Keratinocyte (primary cell): ENCODE data around the gene GPC5. TPM values are rescaled to one million over a fixed set of nuclear protein-coding genes. Genes with fewer than 3 reads are reported as not detected.

Source experiments
- DNase-seq: peaks from one replicate; pipeline ENCODE4 v3.0.0-alpha.2; 2011; ENCODE audit warnings: low read depth, missing footprints, low spot score
- FAIRE-seq: peaks from 2 replicates; lab custom pipeline; 2011; peaks lifted over from hg19 to GRCh38; lab: Jason Lieb, UNC
- H2AFZ ChIP-seq: 2 replicates; pipeline ENCODE4 v1.6.0; 2012; ENCODE audit warnings: low read length, control low read depth, inconsistent platforms; ENCODE audit not compliant: control insufficient read depth
- H3K27ac ChIP-seq: 2 replicates; pipeline ENCODE4 v1.5.1; 2011; ENCODE audit warnings: low read length; ENCODE audit not compliant: control insufficient read depth, insufficient read depth
- H3K27me3 ChIP-seq: 3 replicates; pipeline ENCODE4 v1.6.0; 2011; ENCODE audit warnings: low read length; ENCODE audit not compliant: control insufficient read depth, insufficient read depth; ENCODE audit errors: extremely low read depth
- H3K36me3 ChIP-seq, 2 experiments: 2 replicates in 1 of 2; 3 replicates in 1 of 2; pipeline ENCODE4 v1.5.1; 2011; ENCODE audit warnings: low read length in 2 of 2, mild to moderate bottlenecking in 1 of 2; ENCODE audit not compliant: control insufficient read depth in 2 of 2, insufficient read depth in 2 of 2; ENCODE audit errors: extremely low read depth in 1 of 2
- H3K4me1 ChIP-seq: 3 replicates; pipeline ENCODE4 v1.5.1; 2011; ENCODE audit warnings: low read length; ENCODE audit not compliant: control insufficient read depth, insufficient read depth; ENCODE audit errors: extremely low read depth
- H3K4me2 ChIP-seq: 3 replicates; pipeline ENCODE4 v1.6.0; 2011; ENCODE audit warnings: low read depth, low read length; ENCODE audit not compliant: control insufficient read depth, insufficient read depth; ENCODE audit errors: extremely low read depth
- H3K4me3 ChIP-seq, 3 experiments: fragments of 200-600 bp in 1 of 3; sonication (generic) in 1 of 3; 2 replicates in 2 of 3; 3 replicates in 1 of 3; pipeline ENCODE4 v1.5.1; 2011 to 2016; ENCODE audit warnings: low read length in 3 of 3, mild to moderate bottlenecking in 3 of 3, control low read depth in 2 of 3, inconsistent platforms in 1 of 3, low read depth in 1 of 3, mixed read lengths in 1 of 3, mixed run types in 1 of 3, moderate library complexity in 1 of 3; ENCODE audit not compliant: control insufficient read depth in 2 of 3, insufficient read depth in 2 of 3; ENCODE audit errors: extremely low read depth in 1 of 3
- H3K79me2 ChIP-seq: 2 replicates; pipeline ENCODE4 v1.6.0; 2012; ENCODE audit warnings: low read length; ENCODE audit not compliant: control insufficient read depth, insufficient read depth
- H3K9ac ChIP-seq: 3 replicates; pipeline ENCODE4 v1.6.0; 2011; ENCODE audit warnings: low read length; ENCODE audit not compliant: control insufficient read depth, insufficient read depth; ENCODE audit errors: extremely low read depth
- H3K9me1 ChIP-seq: 3 replicates; pipeline ENCODE4 v1.6.0; 2011; ENCODE audit warnings: low read length; ENCODE audit not compliant: control insufficient read depth, insufficient read depth; ENCODE audit errors: extremely low read depth
- H3K9me3 ChIP-seq: 2 replicates; pipeline ENCODE4 v1.5.1; 2012; ENCODE audit warnings: low read depth, low read length; ENCODE audit not compliant: control insufficient read depth
- H4K20me1 ChIP-seq: 3 replicates; pipeline ENCODE4 v1.6.0; 2011; ENCODE audit warnings: low read length; ENCODE audit not compliant: control insufficient read depth, insufficient read depth; ENCODE audit errors: extremely low read depth
- EZH2 ChIP-seq: IDR thresholded peaks from one replicate; pipeline ENCODE4 v1.6.1; 2012; ENCODE audit warnings: inconsistent platforms, mild to moderate bottlenecking, low read length, moderate library complexity
- dilution Hi-C: fragments of 300-500 bp; cut with MboI; formaldehyde crosslinking; loops from one replicate; pipeline ENCODE4 v1.7.0; 2020; ENCODE audit warnings: low sequenced_read_pairs; ENCODE audit not compliant: extremely low pct_ligation_motif_present
- polyA plus RNA-seq, 5 experiments: library from polyadenylated mRNA; depleted of rRNA in 3 of 5; stranded (reverse) in 3 of 5; stranded (forward) in 1 of 5; unstranded in 1 of 5; fragments of >200 nt; gene quantifications; 1 replicate in 1 of 5; 2 replicates in 3 of 5; 3 replicates in 1 of 5; pipeline versions ENCODE4 v1.2.1 to v1.2.3, GENCODE V29; 2011 to 2012; ENCODE audit warnings: missing spikeins in 2 of 5, low read depth in 1 of 5, low replicate concordance in 1 of 5
- TF ChIP-seq, protein P1 (sequence below), 3 experiments: IDR thresholded peaks in 1 of 3; conservative IDR thresholded peaks in 1 of 3; optimal IDR thresholded peaks in 1 of 3; 2 replicates in 2 of 3; 3 replicates in 1 of 3; pipeline versions ENCODE3 to v1.5.1; 2011; ENCODE audit warnings: low read length in 3 of 3, mild to moderate bottlenecking in 3 of 3, moderate library complexity in 2 of 3, control low read depth in 1 of 3, inconsistent platforms in 1 of 3; ENCODE audit not compliant: insufficient read depth in 2 of 3; ENCODE audit errors: extremely low read depth in 1 of 3

Gene GPC5
- polyA plus RNA-seq, 1 donor (not counting 4 experiments of a cell fraction or from before 2014, with no cell fraction given) = 0.10 TPM

DNA sequence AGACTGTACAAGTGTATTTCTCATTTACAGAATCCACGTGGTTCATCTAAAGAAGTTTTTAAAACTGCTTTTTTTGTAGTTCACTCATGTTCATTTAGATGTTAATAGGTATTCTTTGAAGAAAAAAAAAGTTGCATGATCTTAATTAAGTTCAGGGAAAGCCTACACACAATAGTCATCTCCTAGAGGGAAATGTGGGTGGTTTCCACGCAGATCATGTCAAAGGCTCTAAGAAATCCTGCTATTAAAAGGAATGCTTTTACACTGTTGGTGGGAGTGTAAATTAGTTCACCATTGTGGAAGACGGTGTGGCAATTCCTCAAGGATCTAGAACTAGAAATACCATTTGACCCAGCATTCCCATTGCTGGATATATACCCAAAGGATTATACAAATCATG is 312.3 kb downstream of the GPC5 start:
- H3K4me2 ChIP-seq = no peak overlapping the region
- no peaks in the 10 kb centered on the region for H3K9me3 ChIP-seq
- no peak overlapping the region for H3K27ac ChIP-seq
- no peaks in the 10 kb centered on the region for H3K36me3 ChIP-seq
- FAIRE-seq (no peak), DNase-seq (no peak)
- no peak overlapping the region for H3K4me3 ChIP-seq
- dilution Hi-C loops = no loop called here
- no peaks in the 10 kb centered on the region for H3K4me1 ChIP-seq
- H3K79me2 ChIP-seq = no peaks in the 10 kb centered on the region
- no peaks in the 10 kb centered on the region for H3K27me3 ChIP-seq
- H4K20me1 ChIP-seq = no peaks in the 10 kb centered on the region
- H3K9me1 ChIP-seq = no peaks in the 10 kb centered on the region
- H3K9ac ChIP-seq = no peak overlapping the region
- TF ChIP-seq, protein P1, sequence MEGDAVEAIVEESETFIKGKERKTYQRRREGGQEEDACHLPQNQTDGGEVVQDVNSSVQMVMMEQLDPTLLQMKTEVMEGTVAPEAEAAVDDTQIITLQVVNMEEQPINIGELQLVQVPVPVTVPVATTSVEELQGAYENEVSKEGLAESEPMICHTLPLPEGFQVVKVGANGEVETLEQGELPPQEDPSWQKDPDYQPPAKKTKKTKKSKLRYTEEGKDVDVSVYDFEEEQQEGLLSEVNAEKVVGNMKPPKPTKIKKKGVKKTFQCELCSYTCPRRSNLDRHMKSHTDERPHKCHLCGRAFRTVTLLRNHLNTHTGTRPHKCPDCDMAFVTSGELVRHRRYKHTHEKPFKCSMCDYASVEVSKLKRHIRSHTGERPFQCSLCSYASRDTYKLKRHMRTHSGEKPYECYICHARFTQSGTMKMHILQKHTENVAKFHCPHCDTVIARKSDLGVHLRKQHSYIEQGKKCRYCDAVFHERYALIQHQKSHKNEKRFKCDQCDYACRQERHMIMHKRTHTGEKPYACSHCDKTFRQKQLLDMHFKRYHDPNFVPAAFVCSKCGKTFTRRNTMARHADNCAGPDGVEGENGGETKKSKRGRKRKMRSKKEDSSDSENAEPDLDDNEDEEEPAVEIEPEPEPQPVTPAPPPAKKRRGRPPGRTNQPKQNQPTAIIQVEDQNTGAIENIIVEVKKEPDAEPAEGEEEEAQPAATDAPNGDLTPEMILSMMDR (optimal IDR thresholded peaks at IDR 0.05 in 1 of 3, IDR thresholded peaks at IDR 0.05 in 1 of 3, conservative IDR thresholded peaks at IDR 0.05 in 1 of 3; ENCODE audit: extremely low read depth in 1 of 3, insufficient read depth in 2 of 3, low read length in 3 of 3) = no peak
- no peak for TF ChIP-seq EZH2
- H2AFZ ChIP-seq = no peak overlapping the region

DNA sequence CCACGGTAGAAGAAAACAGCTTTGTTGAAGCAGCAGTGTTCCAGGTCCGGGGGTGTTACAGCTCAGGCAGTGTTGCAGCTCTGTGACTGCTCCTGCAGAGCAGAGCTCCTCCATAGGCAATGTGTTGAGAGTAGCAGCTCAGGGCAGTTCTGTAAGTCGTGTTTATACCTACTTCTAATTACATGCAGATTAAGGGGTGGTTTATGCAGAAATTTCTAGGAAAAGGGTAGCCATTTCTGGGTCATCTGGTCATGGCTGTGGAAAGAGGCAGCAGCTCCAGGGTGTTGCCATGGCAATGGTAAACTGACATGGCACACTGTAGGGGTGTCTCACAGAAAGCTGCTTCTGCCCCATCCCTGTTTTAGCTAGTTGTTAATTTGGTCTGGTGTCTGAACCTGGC is 316.4 kb downstream of the GPC5 start:
- no peak for DNase-seq
- no peak overlapping the region for H3K4me3 ChIP-seq
- dilution Hi-C loops = no loop called here
- H3K9ac ChIP-seq = no peak overlapping the region
- H3K9me1 ChIP-seq = no peaks in the 10 kb centered on the region
- H3K4me2 ChIP-seq = no peak overlapping the region
- no peak for FAIRE-seq
- no peaks in the 10 kb centered on the region for H3K4me1 ChIP-seq
- TF ChIP-seq, protein P1 (optimal IDR thresholded peaks at IDR 0.05 in 1 of 3, IDR thresholded peaks at IDR 0.05 in 1 of 3, conservative IDR thresholded peaks at IDR 0.05 in 1 of 3; ENCODE audit: extremely low read depth in 1 of 3, insufficient read depth in 2 of 3, low read length in 3 of 3) = no peak
- TF ChIP-seq EZH2 = no peak
- H3K27ac ChIP-seq = no peak overlapping the region
- H3K27me3 ChIP-seq = no peaks in the 10 kb centered on the region
- H2AFZ ChIP-seq = no peak overlapping the region
- no peaks in the 10 kb centered on the region for H3K79me2 ChIP-seq
- H3K9me3 ChIP-seq = no peaks in the 10 kb centered on the region
- no peaks in the 10 kb centered on the region for H3K36me3 ChIP-seq
- no peaks in the 10 kb centered on the region for H4K20me1 ChIP-seq
